ENCODE data around the gene PPID. TPM values are rescaled to one million over a fixed set of nuclear protein-coding genes. Genes with fewer than 3 reads are reported as not detected.

PPID gene
- total and polyA plus RNA-seq, 2 donors (not counting 3 experiments of a cell fraction or from before 2014, with no cell fraction given): 11.5 to 25.7 TPM

DNA sequence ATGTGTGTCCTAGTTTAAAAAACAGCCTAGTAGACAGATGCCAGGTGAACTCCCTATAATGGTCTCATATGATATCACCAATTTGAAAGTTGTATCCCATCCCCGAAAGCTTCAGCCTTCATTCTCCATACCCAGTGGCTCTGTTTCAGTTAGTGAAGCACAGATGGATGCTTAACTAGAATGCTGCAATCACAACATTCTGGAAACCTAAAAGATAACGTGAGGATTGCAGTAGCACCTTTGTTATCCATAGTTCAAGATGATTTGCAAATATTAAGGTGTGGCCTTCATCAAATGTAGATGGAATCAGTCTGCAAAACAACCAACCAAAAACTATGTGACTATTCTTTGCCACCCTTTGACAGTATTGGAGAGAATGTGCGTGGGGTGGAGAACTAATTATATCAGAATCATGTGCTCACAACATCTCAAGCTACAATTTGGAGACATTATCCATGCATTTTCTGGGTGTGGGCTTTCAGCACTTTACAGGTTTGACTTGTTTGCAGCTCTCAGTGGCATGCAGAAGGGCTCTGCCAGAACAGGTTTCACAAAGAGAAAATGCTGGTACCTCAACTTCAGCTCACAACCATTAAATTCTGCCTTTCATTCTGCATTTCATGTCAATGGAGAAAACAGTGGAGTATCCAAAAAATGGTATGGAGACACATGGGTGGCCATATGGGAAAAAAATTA lies 18.3 kb upstream of the PPID start:
- peaks cover 0 to 6% of the 10 kb centered on the region in 2 experiments for H3K27me3 ChIP-seq (ENCODE audit: control insufficient read depth in 2 of 2, insufficient read depth in 2 of 2, low read length in 2 of 2)
- no peaks in the 10 kb centered on the region for H3K4me1 ChIP-seq (ENCODE audit: control insufficient read depth, extremely low read depth, insufficient read depth, low read length)
- intact Hi-C loops (cut with micrococcal nuclease): no loop called here
- CTCF ChIA-PET: no interaction called here
- no TSS peak for BruUV-seq (replicated peaks)
- no peaks in the 10 kb centered on the region for H3K79me2 ChIP-seq (ENCODE audit: control insufficient read depth, insufficient read depth, low read length)
- no peak overlapping the region for H2AFZ ChIP-seq (ENCODE audit: low read depth, low read length)
- H3K9me3 ChIP-seq (replicated peaks; ENCODE audit: control insufficient read depth, insufficient read depth, low read length): no peaks in the 10 kb centered on the region
- no peak overlapping the region for H3K9ac ChIP-seq (replicated peaks; ENCODE audit: extremely low read depth, insufficient read depth, low read length)
- no peak for DNase-seq (ENCODE audit: low read depth, low spot score)
- TF ChIP-seq, protein P1, sequence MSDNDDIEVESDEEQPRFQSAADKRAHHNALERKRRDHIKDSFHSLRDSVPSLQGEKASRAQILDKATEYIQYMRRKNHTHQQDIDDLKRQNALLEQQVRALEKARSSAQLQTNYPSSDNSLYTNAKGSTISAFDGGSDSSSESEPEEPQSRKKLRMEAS (IDR thresholded peaks at IDR 0.05; ENCODE audit: insufficient read depth, insufficient read length): no peak
- no peak for TF ChIP-seq POLR2AphosphoS5 (IDR thresholded peaks at IDR 0.05; ENCODE audit: insufficient read depth, low read depth, low read length)
- TF ChIP-seq GATA2 (IDR thresholded peaks at IDR 0.05; ENCODE audit: insufficient read depth, insufficient read length, low read depth, low read length): no peak
- TF ChIP-seq JUN (IDR thresholded peaks at IDR 0.05; ENCODE audit: borderline replicate concordance, insufficient read depth, insufficient read length, low read depth): no peak
- no peak for TF ChIP-seq CTCF (IDR thresholded peaks at IDR 0.05; ENCODE audit: extremely low read depth in 1 of 2, insufficient read depth in 1 of 2, low read depth in 1 of 2, low read length in 2 of 2)
- no peak for TF ChIP-seq FOS (IDR thresholded peaks at IDR 0.05; ENCODE audit: borderline replicate concordance, insufficient read depth, low read length)
- no peak for TF ChIP-seq EZH2 (IDR thresholded peaks at IDR 0.05; ENCODE audit: borderline replicate concordance, low read depth, low read length, severe bottlenecking)
- TF ChIP-seq POLR2A (IDR thresholded peaks at IDR 0.05; ENCODE audit: low read depth, low read length): no peak
- no peak for TF ChIP-seq MYC (IDR thresholded peaks at IDR 0.05; ENCODE audit: low read depth, low read length)
- no peak overlapping the region for H3K4me3 ChIP-seq (replicated peaks in 1 of 3; ENCODE audit: insufficient read depth in 1 of 3, low read depth in 1 of 3, low read length in 3 of 3)
- dilution Hi-C loops (cut with MboI; ENCODE audit: extremely low pct_ligation_motif_present, low sequenced_read_pairs): no loop called here
- H3K9me1 ChIP-seq (replicated peaks; ENCODE audit: control insufficient read depth, extremely low read depth, insufficient read depth, low read length): no peaks in the 10 kb centered on the region
- H3K4me2 ChIP-seq (ENCODE audit: insufficient read depth, low read length): no peak overlapping the region
- no peaks in the 10 kb centered on the region for H3K36me3 ChIP-seq (ENCODE audit: control insufficient read depth in 2 of 2, extremely low read depth in 1 of 2, insufficient read depth in 2 of 2, low read length in 2 of 2)
- H4K20me1 ChIP-seq (replicated peaks; ENCODE audit: control insufficient read depth, extremely low read depth, insufficient read depth, low read length): no peaks in the 10 kb centered on the region
- H3K27ac ChIP-seq (ENCODE audit: insufficient read depth, low read depth, low read length): no peak overlapping the region
- POLR2A ChIA-PET: no interaction called here
- no peak for FAIRE-seq

Data from endothelial cell of umbilical vein (primary cell).